HG03060 (cell line): ENCODE data around the gene SP100.
"Not testable (repeated sequence)": the region's sequence is repeated elsewhere in the genome, so short reads cannot be mapped to it uniquely, and the experiment has no call there.

Experiments used
- ATAC-seq: cut with Tn5 transposase; IDR thresholded peaks from one replicate; pipeline ENCODE4 v1.9.1; 2021; ENCODE audit warnings: low read depth, moderate number of reproducible peaks; ENCODE audit not compliant: unreplicated experiment

The SP100 gene

GRCh38 chr2:230416061-230416721 is at the start of gene SP100:
Gene SP100 (plus strand): TSS chr2:230416201. CDS start chr2:230416297, 96 bp downstream.
- peak; percentile 77 for ATAC-seq

- ATAC-seq, result no peak
Measured at GRCh38 chr2:230382108-230382507, 33.9 kb upstream of the SP100 start.

- no peak for ATAC-seq
Measured at GRCh38 chr2:230383453-230383852, 32.5 kb upstream of the SP100 start.

GRCh38 chr2:230384986-230385385 is 31.0 kb upstream of the SP100 start:
- ATAC-seq, result no peak

- ATAC-seq, result no peak
Measured at GRCh38 chr2:230394301-230394700, 21.7 kb upstream of the SP100 start.

GRCh38 chr2:230398698-230399097 is 17.3 kb upstream of the SP100 start:
- not testable (repeated sequence) for ATAC-seq

- ATAC-seq, result no peak
Measured at GRCh38 chr2:230400041-230400440, 16.0 kb upstream of the SP100 start.

- no peak for ATAC-seq
Measured at GRCh38 chr2:230400454-230400853, 15.5 kb upstream of the SP100 start.

GRCh38 chr2:230401026-230401425 is 15.0 kb upstream of the SP100 start:
- ATAC-seq, result not testable (repeated sequence)

- no peak for ATAC-seq
Measured at GRCh38 chr2:230403746-230404145, 12.3 kb upstream of the SP100 start.

- ATAC-seq, result no peak
Measured at GRCh38 chr2:230405824-230406223, 10.2 kb upstream of the SP100 start.

- ATAC-seq, result no peak
Measured at GRCh38 chr2:230408244-230408842, 7.7 kb upstream of the SP100 start.

- not testable (repeated sequence) for ATAC-seq
Measured at GRCh38 chr2:230409316-230409715, 6.7 kb upstream of the SP100 start.

GRCh38 chr2:230410263-230410662 is 5.7 kb upstream of the SP100 start:
- ATAC-seq, result no peak

GRCh38 chr2:230410861-230411569 is 5.0 kb upstream of the SP100 start:
- ATAC-seq, result no peak

- ATAC-seq, result peak; percentile 32
Measured at GRCh38 chr2:230411570-230412370, 4.2 kb upstream of the SP100 start.

- ATAC-seq, result no peak
Measured at GRCh38 chr2:230412371-230412711, 3.7 kb upstream of the SP100 start.

- no peak for ATAC-seq
Measured at GRCh38 chr2:230412846-230413245, 3.2 kb upstream of the SP100 start.

- ATAC-seq, result no peak
Measured at GRCh38 chr2:230413479-230413878, 2.5 kb upstream of the SP100 start.

GRCh38 chr2:230414302-230414701 is 1.7 kb upstream of the SP100 start:
- ATAC-seq, result no peak

GRCh38 chr2:230417436-230417835 is 1.4 kb downstream of the SP100 start:
- ATAC-seq, result no peak
